GM06990 (cell line): ENCODE data around the gene AP4M1.

Source experiments
- DNase-seq: peaks from one replicate; pipeline ENCODE4 v3.0.0-alpha.2; 2011; ENCODE audit not compliant: insufficient read length; ENCODE audit errors: extremely low read depth
- H3K27me3 ChIP-seq: replicated peaks from 2 replicates; pipeline ENCODE4 v1.6.0; 2011; ENCODE audit warnings: low read length; ENCODE audit not compliant: control insufficient read depth, insufficient read depth
- H3K36me3 ChIP-seq: 2 replicates; pipeline ENCODE4 v1.5.1; 2011; ENCODE audit warnings: low read length; ENCODE audit not compliant: control insufficient read depth, insufficient read depth
- H3K4me3 ChIP-seq: replicated peaks from 2 replicates; pipeline ENCODE4 v1.5.1; 2011; ENCODE audit warnings: low read depth, mild to moderate bottlenecking, control low read depth, low read length
- CTCF ChIP-seq: IDR thresholded peaks from 2 replicates; pipeline ENCODE4 v1.5.1; 2011; ENCODE audit warnings: low read length, control low read depth, mild to moderate bottlenecking, inconsistent platforms; ENCODE audit not compliant: insufficient read depth, poor library complexity, severe bottlenecking

The AP4M1 gene

GRCh38 chr7:100095704-100096103 is 5.7 kb upstream of the AP4M1 start:
- Histone ChIP-seq H3K27me3 (no peaks in the 10 kb centered on the region), H3K4me3 (no peak overlapping the region)
- no peak for TF ChIP-seq CTCF

GRCh38 chr7:100098913-100099312 is 2.5 kb upstream of the AP4M1 start:
- H3K4me3 ChIP-seq, result no peak overlapping the region
- peaks cover 42% of the 10 kb centered on the region for H3K36me3 ChIP-seq
- no peak for DNase-seq
- no peaks in the 10 kb centered on the region for H3K27me3 ChIP-seq
- TF ChIP-seq CTCF, result no peak

More at GRCh38 chr7:100095704-100096103, 5.7 kb upstream of the AP4M1 start:
- peaks cover 70% of the 10 kb centered on the region for H3K36me3 ChIP-seq
- DNase-seq, result no peak

GRCh38 chr7:100099452-100099851 is 2.0 kb upstream of the AP4M1 start:
- Histone ChIP-seq H3K4me3 (peak overlapping the region; percentile 83), H3K36me3 (peaks cover 38% of the 10 kb centered on the region), H3K27me3 (no peaks in the 10 kb centered on the region)
- no peak for TF ChIP-seq CTCF
- no peak for DNase-seq

GRCh38 chr7:100100420-100101015 is 925 bp upstream of the AP4M1 start:
- Histone ChIP-seq H3K27me3 (no peaks in the 10 kb centered on the region), H3K4me3 (peak overlapping the region; percentile 83), H3K36me3 (peaks cover 34% of the 10 kb centered on the region)
- peak; percentile 96 for DNase-seq
- TF ChIP-seq CTCF, result no peak

- H3K4me3 ChIP-seq, result no peak overlapping the region
- no peaks in the 10 kb centered on the region for H3K27me3 ChIP-seq
- peaks cover 22% of the 10 kb centered on the region for H3K36me3 ChIP-seq
- TF ChIP-seq CTCF, result no peak
- DNase-seq, result no peak
These were observed 1.8 kb downstream of the AP4M1 start for GRCh38 chr7:100102950-100103840.
